ENCODE measurements around the gene TMEM184A. TPM values are rescaled to one million over a fixed set of nuclear protein-coding genes. Genes with fewer than 3 reads are reported as not detected.
A peak's percentile ranks its signal among the peaks of the same experiment; 100 is the strongest.

Gene TMEM184A
- total and polyA plus RNA-seq, 10 of the 15 experiments (the other 5 are each of a cell fraction or from before 2014, with no cell fraction given) = 0.04 to 0.15 TPM; not detected in 8

DNA sequence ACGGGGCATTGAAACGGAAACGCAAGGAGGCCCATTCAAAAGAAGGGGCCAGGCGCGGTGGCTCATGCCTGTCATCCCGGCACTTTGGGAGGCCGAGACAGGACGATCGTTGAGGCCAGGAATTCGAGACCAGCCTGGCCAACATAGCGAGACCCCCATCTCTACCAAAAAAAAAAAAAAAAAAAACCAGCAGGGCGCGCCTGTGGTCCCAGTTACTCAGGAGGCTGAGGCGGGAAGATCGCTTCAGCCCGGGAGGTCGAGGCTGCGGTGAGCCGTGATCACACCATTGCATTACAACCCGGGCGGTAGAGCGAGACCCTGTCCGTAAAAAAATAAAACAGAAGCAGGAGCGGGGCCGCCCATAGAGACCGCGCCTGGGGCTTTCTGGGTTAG, 13.4 kb upstream of the TMEM184A start:
- ATAC-seq (no peak; the same call in 2 of the 3 replicates), DNase-seq (ENCODE audit: low read depth, low spot score) (no peak), FAIRE-seq (peak; percentile 86)
- RAD21 ChIA-PET (ENCODE audit: unreplicated experiment) = no interaction called here
- in situ Hi-C loops (cut with MboI) (no loop called here), intact Hi-C loops (cut with micrococcal nuclease; ENCODE audit: unreplicated experiment) (loop anchor here (5.0 kb wide), 1 partner anchor 67 kb away; the partner anchor contains the start of gene INTS1)
- Histone ChIP-seq H2AFZ (ENCODE audit: control insufficient read depth, low read depth, low read length) (peak overlapping the region; percentile 59), H3K36me3 (ENCODE audit: control insufficient read depth in 2 of 2, insufficient read depth in 2 of 2, low read length in 1 of 2) (peaks cover 4 to 8% of the 10 kb centered on the region in 2 experiments; a peak in 3 of 4 replicates), H3K79me2 (ENCODE audit: control insufficient read depth, insufficient read depth, low read length) (peaks cover 15% of the 10 kb centered on the region), H3K27ac (ENCODE audit: control insufficient read depth, insufficient read depth) (peak overlapping the region; percentile 91), H3K9ac (ENCODE audit: control insufficient read depth, insufficient read depth, low read length) (peak overlapping the region; percentile 88), H4K20me1 (ENCODE audit: control insufficient read depth, insufficient read depth) (no peaks in the 10 kb centered on the region), H3K4me3 (peak overlapping the region; percentile 97), H3K4me2 (ENCODE audit: control insufficient read depth, insufficient read depth) (peak overlapping the region; percentile 73), H3K9me3 (replicated peaks; ENCODE audit: control insufficient read depth, insufficient read depth, low read length) (no peaks in the 10 kb centered on the region), H3K4me1 (ENCODE audit: control insufficient read depth, insufficient read depth, low read length) (no peaks in the 10 kb centered on the region; the same call in 1 of the 2 replicates), H3K27me3 (replicated peaks in 1 of 2; ENCODE audit: control insufficient read depth in 2 of 2, insufficient read depth in 2 of 2, low read length in 1 of 2) (no peaks in the 10 kb centered on the region)
- POLR2A ChIA-PET = interaction anchor here (0.7 kb wide), 1 partner anchor 959 kb away, joined by 4 read pairs; no protein-coding TSS in a partner anchor
- CTCF ChIA-PET = no interaction called here
- BruUV-seq (replicated peaks) = no TSS peak
- TF ChIP-seq, protein P1, sequence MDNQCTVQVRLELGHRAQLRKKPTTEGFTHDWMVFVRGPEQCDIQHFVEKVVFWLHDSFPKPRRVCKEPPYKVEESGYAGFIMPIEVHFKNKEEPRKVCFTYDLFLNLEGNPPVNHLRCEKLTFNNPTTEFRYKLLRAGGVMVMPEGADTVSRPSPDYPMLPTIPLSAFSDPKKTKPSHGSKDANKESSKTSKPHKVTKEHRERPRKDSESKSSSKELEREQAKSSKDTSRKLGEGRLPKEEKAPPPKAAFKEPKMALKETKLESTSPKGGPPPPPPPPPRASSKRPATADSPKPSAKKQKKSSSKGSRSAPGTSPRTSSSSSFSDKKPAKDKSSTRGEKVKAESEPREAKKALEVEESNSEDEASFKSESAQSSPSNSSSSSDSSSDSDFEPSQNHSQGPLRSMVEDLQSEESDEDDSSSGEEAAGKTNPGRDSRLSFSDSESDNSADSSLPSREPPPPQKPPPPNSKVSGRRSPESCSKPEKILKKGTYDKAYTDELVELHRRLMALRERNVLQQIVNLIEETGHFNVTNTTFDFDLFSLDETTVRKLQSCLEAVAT (IDR thresholded peaks at IDR 0.05) = peak; percentile 11; the same call in 1 of the 2 replicates
- no peak for TF ChIP-seq RFX5 (IDR thresholded peaks at IDR 0.05; ENCODE audit: low read depth, low read length)
- no peak for TF ChIP-seq RAD21 (IDR thresholded peaks at IDR 0.05; ENCODE audit: insufficient read depth, low read depth, low read length)
- TF ChIP-seq, protein P2, sequence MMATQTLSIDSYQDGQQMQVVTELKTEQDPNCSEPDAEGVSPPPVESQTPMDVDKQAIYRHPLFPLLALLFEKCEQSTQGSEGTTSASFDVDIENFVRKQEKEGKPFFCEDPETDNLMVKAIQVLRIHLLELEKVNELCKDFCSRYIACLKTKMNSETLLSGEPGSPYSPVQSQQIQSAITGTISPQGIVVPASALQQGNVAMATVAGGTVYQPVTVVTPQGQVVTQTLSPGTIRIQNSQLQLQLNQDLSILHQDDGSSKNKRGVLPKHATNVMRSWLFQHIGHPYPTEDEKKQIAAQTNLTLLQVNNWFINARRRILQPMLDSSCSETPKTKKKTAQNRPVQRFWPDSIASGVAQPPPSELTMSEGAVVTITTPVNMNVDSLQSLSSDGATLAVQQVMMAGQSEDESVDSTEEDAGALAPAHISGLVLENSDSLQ (IDR thresholded peaks at IDR 0.05) = 0 out of 2 replicates have a peak, but pooled peaks have one; percentile 11
- 0 out of 2 replicates have a peak, but pooled peaks have one; percentile 2 for TF ChIP-seq ASH2L (IDR thresholded peaks at IDR 0.05; ENCODE audit: borderline replicate concordance, low read depth)
- no peak for TF ChIP-seq CBX3 (IDR thresholded peaks at IDR 0.05; ENCODE audit: borderline replicate concordance, low read depth)
- no peak for TF ChIP-seq GATAD2B (conservative IDR thresholded peaks at IDR 0.05; ENCODE audit: low read depth)
- no peak for TF ChIP-seq CBFB (IDR thresholded peaks at IDR 0.05; ENCODE audit: low read depth)
- TF ChIP-seq, protein P3, sequence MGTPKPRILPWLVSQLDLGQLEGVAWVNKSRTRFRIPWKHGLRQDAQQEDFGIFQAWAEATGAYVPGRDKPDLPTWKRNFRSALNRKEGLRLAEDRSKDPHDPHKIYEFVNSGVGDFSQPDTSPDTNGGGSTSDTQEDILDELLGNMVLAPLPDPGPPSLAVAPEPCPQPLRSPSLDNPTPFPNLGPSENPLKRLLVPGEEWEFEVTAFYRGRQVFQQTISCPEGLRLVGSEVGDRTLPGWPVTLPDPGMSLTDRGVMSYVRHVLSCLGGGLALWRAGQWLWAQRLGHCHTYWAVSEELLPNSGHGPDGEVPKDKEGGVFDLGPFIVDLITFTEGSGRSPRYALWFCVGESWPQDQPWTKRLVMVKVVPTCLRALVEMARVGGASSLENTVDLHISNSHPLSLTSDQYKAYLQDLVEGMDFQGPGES (IDR thresholded peaks at IDR 0.05) = no peak
- TF ChIP-seq ZNF384 (IDR thresholded peaks at IDR 0.05; ENCODE audit: borderline replicate concordance, low read depth, low read length) = no peak
- TF ChIP-seq, protein P4, sequence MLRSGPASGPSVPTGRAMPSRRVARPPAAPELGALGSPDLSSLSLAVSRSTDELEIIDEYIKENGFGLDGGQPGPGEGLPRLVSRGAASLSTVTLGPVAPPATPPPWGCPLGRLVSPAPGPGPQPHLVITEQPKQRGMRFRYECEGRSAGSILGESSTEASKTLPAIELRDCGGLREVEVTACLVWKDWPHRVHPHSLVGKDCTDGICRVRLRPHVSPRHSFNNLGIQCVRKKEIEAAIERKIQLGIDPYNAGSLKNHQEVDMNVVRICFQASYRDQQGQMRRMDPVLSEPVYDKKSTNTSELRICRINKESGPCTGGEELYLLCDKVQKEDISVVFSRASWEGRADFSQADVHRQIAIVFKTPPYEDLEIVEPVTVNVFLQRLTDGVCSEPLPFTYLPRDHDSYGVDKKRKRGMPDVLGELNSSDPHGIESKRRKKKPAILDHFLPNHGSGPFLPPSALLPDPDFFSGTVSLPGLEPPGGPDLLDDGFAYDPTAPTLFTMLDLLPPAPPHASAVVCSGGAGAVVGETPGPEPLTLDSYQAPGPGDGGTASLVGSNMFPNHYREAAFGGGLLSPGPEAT (IDR thresholded peaks at IDR 0.05; ENCODE audit: low read depth) = no peak
- TF ChIP-seq SUZ12 (IDR thresholded peaks at IDR 0.05; ENCODE audit: unreplicated experiment) = no peak
- TF ChIP-seq SRF (IDR thresholded peaks at IDR 0.05; ENCODE audit: low read depth in 2 of 2, low read length in 2 of 2) = no peak
- SMC1A ChIA-PET (ENCODE audit: uncharacterized antibody, unreplicated experiment) = no interaction called here
- WGBS (ENCODE audit: insufficient coverage, insufficient replicate concordance, low lambda C conversion rate, missing lambda C conversion rate) = under 1% methylated on average over 27 of the region's 27 CpGs

Measured in GM12878 (cell line).